ENCODE measurements around the gene OBSL1.

DNA sequence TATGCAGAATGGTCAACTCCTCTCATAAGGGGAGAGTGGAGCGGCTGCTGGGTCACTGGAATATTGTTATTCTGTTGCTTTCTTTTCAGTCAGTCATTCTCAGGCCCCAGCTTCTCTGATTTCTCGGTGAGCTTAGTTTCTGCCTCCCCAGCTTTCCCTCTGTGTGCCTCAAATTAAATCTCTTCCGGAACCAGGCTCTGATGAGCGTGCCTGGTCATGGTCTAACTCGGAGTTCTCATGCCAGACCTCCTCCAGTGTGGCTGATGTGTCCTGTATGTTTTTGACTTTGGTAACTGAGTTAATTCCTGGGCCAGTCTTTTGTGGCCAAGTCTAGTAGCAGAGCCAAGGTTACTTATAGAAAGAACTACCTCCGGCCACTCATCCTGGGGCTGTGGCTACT, 21.4 kb upstream of the OBSL1 start:
- TF ChIP-seq, protein P1, sequence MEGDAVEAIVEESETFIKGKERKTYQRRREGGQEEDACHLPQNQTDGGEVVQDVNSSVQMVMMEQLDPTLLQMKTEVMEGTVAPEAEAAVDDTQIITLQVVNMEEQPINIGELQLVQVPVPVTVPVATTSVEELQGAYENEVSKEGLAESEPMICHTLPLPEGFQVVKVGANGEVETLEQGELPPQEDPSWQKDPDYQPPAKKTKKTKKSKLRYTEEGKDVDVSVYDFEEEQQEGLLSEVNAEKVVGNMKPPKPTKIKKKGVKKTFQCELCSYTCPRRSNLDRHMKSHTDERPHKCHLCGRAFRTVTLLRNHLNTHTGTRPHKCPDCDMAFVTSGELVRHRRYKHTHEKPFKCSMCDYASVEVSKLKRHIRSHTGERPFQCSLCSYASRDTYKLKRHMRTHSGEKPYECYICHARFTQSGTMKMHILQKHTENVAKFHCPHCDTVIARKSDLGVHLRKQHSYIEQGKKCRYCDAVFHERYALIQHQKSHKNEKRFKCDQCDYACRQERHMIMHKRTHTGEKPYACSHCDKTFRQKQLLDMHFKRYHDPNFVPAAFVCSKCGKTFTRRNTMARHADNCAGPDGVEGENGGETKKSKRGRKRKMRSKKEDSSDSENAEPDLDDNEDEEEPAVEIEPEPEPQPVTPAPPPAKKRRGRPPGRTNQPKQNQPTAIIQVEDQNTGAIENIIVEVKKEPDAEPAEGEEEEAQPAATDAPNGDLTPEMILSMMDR (IDR thresholded peaks at IDR 0.05), result no peak
- no peak for TF ChIP-seq POLR2A (IDR thresholded peaks at IDR 0.05)
